Lung (tissue), 12 donors: ENCODE data around the gene SNTG2. TPM values are rescaled to one million over a fixed set of nuclear protein-coding genes. Genes with fewer than 3 reads are reported as not detected.

Experiments
- ATAC-seq: fragments of 200-7000 bp; cut with Tn5 transposase; one replicate; pipeline ENCODE4 v1.9.1; 2020; ENCODE audit warnings: moderate number of reproducible peaks; ENCODE audit not compliant: insufficient read depth, low FRiP score
- DNase-seq, 3 donors: peaks; one replicate each; pipeline ENCODE4 v3.0.0-alpha.2; 2013 to 2017
- H3K27ac ChIP-seq, 2 donors: one replicate each; pipeline ENCODE4 v1.5.1; 2013; ENCODE audit warnings: mild to moderate bottlenecking in 2 of 2, moderate library complexity in 2 of 2, control low read depth in 1 of 2, inconsistent platforms in 1 of 2, low read depth in 1 of 2, low read length in 1 of 2
- H3K27me3 ChIP-seq, 3 donors: one replicate each; pipeline ENCODE4 v1.5.1; 2013; ENCODE audit warnings: low read length in 2 of 3; ENCODE audit not compliant: control insufficient read depth in 3 of 3, insufficient read depth in 3 of 3
- H3K36me3 ChIP-seq, 4 donors: one replicate each; pipeline ENCODE4 v1.5.1; 2013; ENCODE audit warnings: low read length in 4 of 4, mild to moderate bottlenecking in 1 of 4, moderate library complexity in 1 of 4; ENCODE audit not compliant: control insufficient read depth in 4 of 4, insufficient read depth in 4 of 4
- H3K4me1 ChIP-seq, 5 donors: one replicate each; pipeline ENCODE4 v1.5.1; 2013; ENCODE audit warnings: low read length in 5 of 5, mild to moderate bottlenecking in 2 of 5, moderate library complexity in 1 of 5; ENCODE audit not compliant: control insufficient read depth in 5 of 5, insufficient read depth in 5 of 5
- H3K4me3 ChIP-seq: one replicate; pipeline ENCODE4 v1.5.1; 2013; ENCODE audit warnings: mild to moderate bottlenecking, control low read depth, moderate library complexity
- H3K9ac ChIP-seq, 2 donors: one replicate each; pipeline ENCODE4 v1.5.1; 2013; ENCODE audit warnings: low read length in 2 of 2, control low read depth in 1 of 2; ENCODE audit not compliant: insufficient read depth in 1 of 2
- H3K9me3 ChIP-seq, 4 donors: one replicate each; pipeline ENCODE4 v1.5.1; 2013; ENCODE audit warnings: low read length in 3 of 4, mild to moderate bottlenecking in 1 of 4, moderate library complexity in 1 of 4; ENCODE audit not compliant: control insufficient read depth in 4 of 4, insufficient read depth in 3 of 4
- WGBS, 2 donors: extraction: QIAGEN DNeasy Blood & Tissue Kit; methylation state at CpG; one replicate each; pipeline ENCODE4 v1.1.7; 2013; 5-methylcytosine and 5-hydroxymethylcytosine counted together
- polyA plus RNA-seq, 2 donors: library from polyadenylated mRNA; stranded (reverse); fragments of 200-250 nt; gene quantifications; one replicate each; pipeline ENCODE4 v1.2.1, GENCODE V29; 2013
- total RNA-seq, 2 donors: library from RNA; depleted of rRNA in 1 of 2; stranded (reverse); fragments of >200 nt in 1 of 2; gene quantifications; one replicate each; pipeline ENCODE4 v1.2.1, GENCODE V29; 2014 to 2021
- TF ChIP-seq, protein P1 (sequence below): IDR thresholded peaks from 2 replicates; pipeline ENCODE4 v1.5.1; 2012; ENCODE audit warnings: mild to moderate bottlenecking; ENCODE audit errors: control extremely low read depth, extremely low read depth
- donor health status: control.
- donor health status: control.
- donor health status: Bipolar disorder and iron deficiency.
- donor health status: healthy.
- donor health status: DM: yes; HTN: yes; CAD: no.

The SNTG2 gene
- total and polyA plus RNA-seq, 4 donors = 0.31 to 1.8 (median 1.2) TPM

GRCh38 chr2:1283871-1284270 is 333.2 kb downstream of the SNTG2 start:
- WGBS, 2 donors = 66 to 82% methylated on average over 10 of the region's 10 CpGs
- Histone ChIP-seq H3K36me3 (no peaks in the 10 kb centered on the region), H3K9me3 (peaks cover 0 to 3% (median 0%) of the 10 kb centered on the region in 4 donors), H3K27me3 (peaks cover 0 to 27% (median 5%) of the 10 kb centered on the region in 3 donors), H3K9ac (no peak overlapping the region), H3K4me3 (no peak overlapping the region), H3K27ac (no peak overlapping the region), H3K4me1 (peaks cover 0 to 1% (median 0%) of the 10 kb centered on the region in 5 donors)
- TF ChIP-seq, protein P1, sequence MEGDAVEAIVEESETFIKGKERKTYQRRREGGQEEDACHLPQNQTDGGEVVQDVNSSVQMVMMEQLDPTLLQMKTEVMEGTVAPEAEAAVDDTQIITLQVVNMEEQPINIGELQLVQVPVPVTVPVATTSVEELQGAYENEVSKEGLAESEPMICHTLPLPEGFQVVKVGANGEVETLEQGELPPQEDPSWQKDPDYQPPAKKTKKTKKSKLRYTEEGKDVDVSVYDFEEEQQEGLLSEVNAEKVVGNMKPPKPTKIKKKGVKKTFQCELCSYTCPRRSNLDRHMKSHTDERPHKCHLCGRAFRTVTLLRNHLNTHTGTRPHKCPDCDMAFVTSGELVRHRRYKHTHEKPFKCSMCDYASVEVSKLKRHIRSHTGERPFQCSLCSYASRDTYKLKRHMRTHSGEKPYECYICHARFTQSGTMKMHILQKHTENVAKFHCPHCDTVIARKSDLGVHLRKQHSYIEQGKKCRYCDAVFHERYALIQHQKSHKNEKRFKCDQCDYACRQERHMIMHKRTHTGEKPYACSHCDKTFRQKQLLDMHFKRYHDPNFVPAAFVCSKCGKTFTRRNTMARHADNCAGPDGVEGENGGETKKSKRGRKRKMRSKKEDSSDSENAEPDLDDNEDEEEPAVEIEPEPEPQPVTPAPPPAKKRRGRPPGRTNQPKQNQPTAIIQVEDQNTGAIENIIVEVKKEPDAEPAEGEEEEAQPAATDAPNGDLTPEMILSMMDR = no peak
- DNase-seq (no peak), ATAC-seq (no peak)

GRCh38 chr2:1286929-1287328 is 336.3 kb downstream of the SNTG2 start:
- whole genome bisulfite sequencing, 2 donors = 79% methylated on average over 4 of the region's 4 CpGs
- TF ChIP-seq, protein P1 = no peak
- Histone ChIP-seq H3K27ac (no peak overlapping the region), H3K36me3 (no peaks in the 10 kb centered on the region), H3K9ac (no peak overlapping the region), H3K4me1 (no peaks in the 10 kb centered on the region), H3K9me3 (peaks cover 0 to 2% (median 0%) of the 10 kb centered on the region in 4 donors), H3K27me3 (peaks cover 0 to 26% (median 5%) of the 10 kb centered on the region in 3 donors), H3K4me3 (no peak overlapping the region)
- DNase-seq = no peak
- no peak for ATAC-seq

GRCh38 chr2:1287427-1287826 is 336.8 kb downstream of the SNTG2 start:
- Histone ChIP-seq H3K27ac (no peak overlapping the region), H3K9me3 (peaks cover 0 to 2% (median 0%) of the 10 kb centered on the region in 4 donors), H3K4me1 (no peaks in the 10 kb centered on the region), H3K36me3 (no peaks in the 10 kb centered on the region), H3K4me3 (no peak overlapping the region), H3K9ac (no peak overlapping the region), H3K27me3 (peaks cover 0 to 26% (median 5%) of the 10 kb centered on the region in 3 donors)
- ATAC-seq (no peak), DNase-seq (no peak)
- TF ChIP-seq, protein P1 = no peak
- WGBS, 2 donors = 88 to 93% methylated on average over 20 of the region's 20 CpGs

- Histone ChIP-seq H3K27me3 (no peaks in the 10 kb centered on the region), H3K27ac (no peak overlapping the region), H3K4me3 (no peak overlapping the region), H3K9ac (no peak overlapping the region), H3K36me3 (no peaks in the 10 kb centered on the region), H3K9me3 (peaks cover 0 to 3% (median 0%) of the 10 kb centered on the region in 4 donors), H3K4me1 (no peaks in the 10 kb centered on the region)
- ATAC-seq (no peak), DNase-seq (no peak)
- 90 to 97% methylated on average over 13 of the region's 13 CpGs for WGBS, 2 donors
- TF ChIP-seq, protein P1 = no peak
Measured at GRCh38 chr2:1294900-1295299, 344.3 kb downstream of the SNTG2 start.
